ENCODE results near the gene VIPR2. TPM values are rescaled to one million over a fixed set of nuclear protein-coding genes. Genes with fewer than 3 reads are reported as not detected.

The VIPR2 gene
- total and polyA plus RNA-seq, 7 experiments from 2014 or later = 0.27 to 1.3 (median 0.98) TPM; not detected in 4

GRCh38 chr7:159118197-159118595, 26.5 kb downstream of the VIPR2 start:
- ATAC-seq = no peak
- Histone ChIP-seq H3K36me3 (ENCODE audit: control insufficient read depth in 2 of 3, insufficient read depth in 3 of 3, low read length in 3 of 3) (no peaks in the 10 kb centered on the region), H3K9me3 (ENCODE audit: control insufficient read depth in 2 of 3, low read length in 3 of 3) (no peaks in the 10 kb centered on the region), H3K4me1 (ENCODE audit: control insufficient read depth in 2 of 2, insufficient read depth in 2 of 2, low read length in 2 of 2) (no peaks in the 10 kb centered on the region), H3K4me3 (ENCODE audit: low read length) (no peak overlapping the region), H3K27ac (ENCODE audit: low read depth, low read length) (no peak overlapping the region), H3K27me3 (ENCODE audit: control insufficient read depth in 2 of 2, insufficient read depth in 2 of 2, low read length in 2 of 2) (no peaks in the 10 kb centered on the region)
- no peak overlapping the region for H3K27ac Mint-ChIP-seq
- no peak for DNase-seq
- H3K9me3 Mint-ChIP-seq = peaks cover 0 to under 1% (median 0%) of the 10 kb centered on the region in 11 donors
- intact Hi-C loops (cut with micrococcal nuclease) = no loop called here
- H3K4me3 Mint-ChIP-seq = peak overlapping the region in 1 of 10 donors; percentile 23
- POLR2A ChIA-PET = no interaction called here
- peaks cover 13 to 34% (median 21%) of the 10 kb centered on the region in 5 donors for H3K27me3 Mint-ChIP-seq
- CTCF ChIA-PET = no interaction called here
- peaks cover 0 to 9% (median 2%) of the 10 kb centered on the region in 7 donors for H3K4me1 Mint-ChIP-seq
- no peaks in the 10 kb centered on the region for H3K36me3 Mint-ChIP-seq

GRCh38 chr7:159117366-159118196, 27.1 kb downstream of the VIPR2 start:
- H3K27ac ChIP-seq (ENCODE audit: low read depth, low read length) = no peak overlapping the region
- H3K27me3 Mint-ChIP-seq = peaks cover 14 to 34% (median 24%) of the 10 kb centered on the region in 5 donors
- ATAC-seq = no peak
- ChIA-PET CTCF (no interaction called here), POLR2A (no interaction called here)
- peak overlapping the region in 1 of 9 donors; percentile 8 for H3K27ac Mint-ChIP-seq
- DNase-seq = no peak
- intact Hi-C loops (cut with micrococcal nuclease) = no loop called here
- H3K36me3 ChIP-seq (ENCODE audit: control insufficient read depth in 2 of 3, insufficient read depth in 3 of 3, low read length in 3 of 3) = no peaks in the 10 kb centered on the region
- no peaks in the 10 kb centered on the region for H3K36me3 Mint-ChIP-seq
- H3K4me3 ChIP-seq (ENCODE audit: low read length) = no peak overlapping the region
- H3K9me3 Mint-ChIP-seq = no peaks in the 10 kb centered on the region
- H3K4me3 Mint-ChIP-seq = no peak overlapping the region
- H3K27me3 ChIP-seq (ENCODE audit: control insufficient read depth in 2 of 2, insufficient read depth in 2 of 2, low read length in 2 of 2) = no peaks in the 10 kb centered on the region
- H3K9me3 ChIP-seq (ENCODE audit: control insufficient read depth in 2 of 3, low read length in 3 of 3) = no peaks in the 10 kb centered on the region
- peaks cover 0 to 9% (median 2%) of the 10 kb centered on the region in 7 donors for H3K4me1 Mint-ChIP-seq
- no peaks in the 10 kb centered on the region for H3K4me1 ChIP-seq (ENCODE audit: control insufficient read depth in 2 of 2, insufficient read depth in 2 of 2, low read length in 2 of 2)

GRCh38 chr7:159116581-159117339, 27.9 kb downstream of the VIPR2 start:
- Histone ChIP-seq H3K4me3 (ENCODE audit: low read length) (no peak overlapping the region), H3K9me3 (ENCODE audit: control insufficient read depth in 2 of 3, low read length in 3 of 3) (no peaks in the 10 kb centered on the region), H3K27ac (ENCODE audit: low read depth, low read length) (no peak overlapping the region), H3K36me3 (ENCODE audit: control insufficient read depth in 2 of 3, insufficient read depth in 3 of 3, low read length in 3 of 3) (no peaks in the 10 kb centered on the region), H3K4me1 (ENCODE audit: control insufficient read depth in 2 of 2, insufficient read depth in 2 of 2, low read length in 2 of 2) (no peaks in the 10 kb centered on the region), H3K27me3 (ENCODE audit: control insufficient read depth in 2 of 2, insufficient read depth in 2 of 2, low read length in 2 of 2) (no peaks in the 10 kb centered on the region)
- peaks cover 0 to 13% (median 6%) of the 10 kb centered on the region in 7 donors for H3K4me1 Mint-ChIP-seq
- H3K27ac Mint-ChIP-seq = no peak overlapping the region
- H3K9me3 Mint-ChIP-seq = peaks cover 0 to 2% (median 0%) of the 10 kb centered on the region in 11 donors
- DNase-seq (no peak), ATAC-seq (no peak)
- ChIA-PET POLR2A (no interaction called here), CTCF (no interaction called here)
- no peak overlapping the region for H3K4me3 Mint-ChIP-seq
- H3K27me3 Mint-ChIP-seq = peaks cover 19 to 38% (median 28%) of the 10 kb centered on the region in 5 donors
- no peaks in the 10 kb centered on the region for H3K36me3 Mint-ChIP-seq
- intact Hi-C loops (cut with micrococcal nuclease) = no loop called here

- peaks cover 0 to 2% (median 0%) of the 10 kb centered on the region in 5 donors for H3K36me3 Mint-ChIP-seq
- Histone ChIP-seq H3K36me3 (ENCODE audit: control insufficient read depth in 2 of 3, insufficient read depth in 3 of 3, low read length in 3 of 3) (no peaks in the 10 kb centered on the region), H3K27ac (ENCODE audit: low read depth, low read length) (no peak overlapping the region), H3K4me3 (ENCODE audit: low read length) (no peak overlapping the region), H3K27me3 (ENCODE audit: control insufficient read depth in 2 of 2, insufficient read depth in 2 of 2, low read length in 2 of 2) (no peaks in the 10 kb centered on the region), H3K9me3 (ENCODE audit: control insufficient read depth in 2 of 3, low read length in 3 of 3) (no peaks in the 10 kb centered on the region), H3K4me1 (ENCODE audit: control insufficient read depth in 2 of 2, insufficient read depth in 2 of 2, low read length in 2 of 2) (no peaks in the 10 kb centered on the region)
- ATAC-seq (no peak), DNase-seq (no peak)
- ChIA-PET CTCF (no interaction called here), POLR2A (no interaction called here)
- H3K4me1 Mint-ChIP-seq = peaks cover 0 to 13% (median 6%) of the 10 kb centered on the region in 7 donors
- H3K27ac Mint-ChIP-seq = no peak overlapping the region
- H3K4me3 Mint-ChIP-seq = no peak overlapping the region
- intact Hi-C loops (cut with micrococcal nuclease) = no loop called here
- H3K27me3 Mint-ChIP-seq = peaks cover 19 to 35% (median 28%) of the 10 kb centered on the region in 5 donors
- peaks cover 0 to 3% (median 0%) of the 10 kb centered on the region in 11 donors for H3K9me3 Mint-ChIP-seq
These were observed 28.8 kb downstream of the VIPR2 start for GRCh38 chr7:159115601-159116501.

- DNase-seq (no peak), ATAC-seq (no peak)
- no peaks in the 10 kb centered on the region for H3K4me1 ChIP-seq (ENCODE audit: control insufficient read depth in 2 of 2, insufficient read depth in 2 of 2, low read length in 2 of 2)
- no peaks in the 10 kb centered on the region for H3K27me3 ChIP-seq (ENCODE audit: control insufficient read depth in 2 of 2, insufficient read depth in 2 of 2, low read length in 2 of 2)
- H3K4me3 ChIP-seq (ENCODE audit: low read length) = no peak overlapping the region
- H3K36me3 Mint-ChIP-seq = peaks cover 0 to 2% (median 0%) of the 10 kb centered on the region in 5 donors
- H3K27ac ChIP-seq (ENCODE audit: low read depth, low read length) = no peak overlapping the region
- ChIA-PET CTCF (no interaction called here), POLR2A (no interaction called here)
- H3K27me3 Mint-ChIP-seq = peaks cover 19 to 35% (median 28%) of the 10 kb centered on the region in 5 donors
- no peaks in the 10 kb centered on the region for H3K36me3 ChIP-seq (ENCODE audit: control insufficient read depth in 2 of 3, insufficient read depth in 3 of 3, low read length in 3 of 3)
- peaks cover 0 to 3% (median 0%) of the 10 kb centered on the region in 11 donors for H3K9me3 Mint-ChIP-seq
- peaks cover 0 to 13% (median 6%) of the 10 kb centered on the region in 7 donors for H3K4me1 Mint-ChIP-seq
- no peaks in the 10 kb centered on the region for H3K9me3 ChIP-seq (ENCODE audit: control insufficient read depth in 2 of 3, low read length in 3 of 3)
- H3K27ac Mint-ChIP-seq = no peak overlapping the region
- no peak overlapping the region for H3K4me3 Mint-ChIP-seq
- intact Hi-C loops (cut with micrococcal nuclease) = no loop called here
These were observed 29.7 kb downstream of the VIPR2 start for GRCh38 chr7:159114981-159115380.

GRCh38 chr7:159114096-159114495, 30.6 kb downstream of the VIPR2 start:
- Histone ChIP-seq H3K4me3 (ENCODE audit: low read length) (no peak overlapping the region), H3K9me3 (ENCODE audit: control insufficient read depth in 2 of 3, low read length in 3 of 3) (no peaks in the 10 kb centered on the region), H3K27me3 (ENCODE audit: control insufficient read depth in 2 of 2, insufficient read depth in 2 of 2, low read length in 2 of 2) (no peaks in the 10 kb centered on the region), H3K36me3 (ENCODE audit: control insufficient read depth in 2 of 3, insufficient read depth in 3 of 3, low read length in 3 of 3) (no peaks in the 10 kb centered on the region), H3K4me1 (ENCODE audit: control insufficient read depth in 2 of 2, insufficient read depth in 2 of 2, low read length in 2 of 2) (no peaks in the 10 kb centered on the region), H3K27ac (ENCODE audit: low read depth, low read length) (no peak overlapping the region)
- Mint-ChIP-seq H3K4me3 (no peak overlapping the region), H3K4me1 (peaks cover 0 to 13% (median 6%) of the 10 kb centered on the region in 7 donors), H3K27ac (peak overlapping the region in 2 of 9 donors; percentile 13 to 23), H3K27me3 (peaks cover 13 to 39% (median 28%) of the 10 kb centered on the region in 5 donors), H3K36me3 (peaks cover 0 to 2% (median 0%) of the 10 kb centered on the region in 5 donors), H3K9me3 (peaks cover 0 to 3% (median 0%) of the 10 kb centered on the region in 11 donors)
- ATAC-seq (no peak), DNase-seq (no peak)
- ChIA-PET CTCF (no interaction called here), POLR2A (no interaction called here)
- intact Hi-C loops (cut with micrococcal nuclease) = no loop called here
